Pancreas (tissue), 10 donors: ENCODE data around the gene NDUFAF8. TPM values are rescaled to one million over a fixed set of nuclear protein-coding genes. Genes with fewer than 3 reads are reported as not detected.

ENCODE experiments used
- ATAC-seq, 4 donors: fragments of 200-7000 bp; cut with Tn5 transposase; one replicate each; pipeline versions ENCODE4 v1.8.0 to v1.9.1; 2020; ENCODE audit warnings: mild to moderate bottlenecking in 4 of 4, moderate library complexity in 4 of 4
- DNase-seq, 6 donors: peaks; one replicate each; pipeline ENCODE4 v3.0.0-alpha.2; 2020
- FAIRE-seq: peaks from 2 replicates; lab custom pipeline; 2012; peaks lifted over from hg19 to GRCh38; lab: Jason Lieb, UNC
- H3K27ac ChIP-seq, 4 donors: fragments of 200-600 bp; sonication (generic); 1 replicate in 3 of 4; 2 replicates in 1 of 4; pipeline versions ENCODE4 v1.5.0 to v1.8.0; 2020
- H3K27me3 ChIP-seq, 4 donors: fragments of 200-600 bp; one replicate each; pipeline ENCODE4 v1.8.0; 2021
- H3K36me3 ChIP-seq, 3 donors: fragments of 200-600 bp; sonication (generic) in 1 of 3; one replicate each; pipeline versions ENCODE4 v1.5.0 to v1.8.0; 2020 to 2021
- H3K4me1 ChIP-seq, 3 donors: fragments of 200-600 bp; one replicate each; pipeline ENCODE4 v1.8.0; 2021
- H3K4me3 ChIP-seq, 4 donors: fragments of 200-600 bp; sonication (generic) in 2 of 4; one replicate each; pipeline versions ENCODE4 v1.5.0 to v1.8.0; 2020 to 2021
- H3K9me3 ChIP-seq, 4 donors: fragments of 200-600 bp; one replicate each; pipeline ENCODE4 v1.8.0; 2021
- WGBS, 2 donors: extraction: QIAGEN DNeasy Blood & Tissue Kit; methylation state at CpG; one replicate each; pipeline ENCODE4 v1.1.7; 2013; 5-methylcytosine and 5-hydroxymethylcytosine counted together
- intact Hi-C, 3 donors: fragments of 100-400 bp; cut with DNase I; formaldehyde crosslinking; loops; one replicate each; pipeline versions ENCODE4 v1.11.1 to v1.14.2; 2022
- polyA plus RNA-seq, 2 donors: library from polyadenylated mRNA; stranded (reverse); fragments of 200-250 nt; gene quantifications; one replicate each; pipeline ENCODE4 v1.2.3, GENCODE V29; 2013
- total RNA-seq, 6 donors: library from RNA; stranded (reverse); fragmentation: NEBNext Ultra II Directional in 4 of 6; extraction: Animal tissue kit (Norgen Biotek cat#: 25700) in 4 of 6; gene quantifications; one replicate each; pipeline versions ENCODE4 v1.2.1 to v1.2.4, GENCODE V29; 2021 to 2023
- TF ChIP-seq, protein P1 (sequence below), 4 donors: fragments of 200-600 bp; sonication (generic) in 3 of 4; IDR thresholded peaks; one replicate each; pipeline versions ENCODE4 v1.5.0 to v1.8.0; 2021; ENCODE audit warnings: antibody characterized with exemption in 4 of 4
- donor health status: healthy with polysubstance abuse.
- donor health status: DM: no; HTN: no; CAD: no; lungs with moderate emphysema.
- donor health status: DM: no; HTN: no; CAD: no.
- donor health status: control.
- donor health status: control.
- donor health status: Bipolar disorder and iron deficiency.
- donor health status: DM: yes; HTN: yes; CAD: no.
- donor health status: DM: no; HTN: no; CAD: no.
- donor health status: DM: no; HTN: no; CAD: no.
- donor health status: DM: yes; HTN: yes; CAD: no.

Gene NDUFAF8
- total and polyA plus RNA-seq, 8 donors = 17.5 to 34.1 (median 21.9) TPM

DNA sequence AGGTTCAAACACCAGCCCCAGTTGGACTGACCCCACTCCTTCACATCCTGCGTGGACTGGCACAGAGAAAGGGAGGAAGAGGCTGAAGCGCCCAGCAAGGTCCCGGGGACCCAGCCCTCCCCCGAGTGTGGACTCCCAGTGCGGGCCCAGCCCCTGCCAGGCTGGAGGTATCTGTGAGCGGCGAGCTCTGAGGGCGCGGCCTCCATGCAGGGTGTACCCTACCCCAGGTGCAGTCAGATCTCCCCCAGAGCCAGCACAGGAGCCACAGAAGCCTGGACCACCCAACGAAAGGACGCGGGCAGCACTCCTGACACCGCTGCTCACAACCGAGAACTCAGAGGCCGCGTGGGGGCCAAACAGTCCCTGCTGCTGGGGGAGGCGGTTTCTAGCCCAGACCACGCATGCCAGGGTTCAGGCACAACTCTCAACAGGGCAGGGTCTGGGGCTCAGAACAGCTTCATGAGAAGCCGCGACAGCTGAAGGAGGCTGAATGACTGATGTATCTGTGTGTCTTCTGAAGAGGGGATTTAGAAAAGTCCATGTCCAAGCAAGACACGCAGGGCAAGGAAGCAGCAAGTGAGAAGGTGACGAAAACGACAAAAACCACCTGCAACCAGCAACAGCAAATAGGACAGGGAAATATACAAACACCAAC, 47.5 kb downstream of the NDUFAF8 start:
- ATAC-seq (no peak), FAIRE-seq (no peak), DNase-seq (peak in 2 of 6 donors; percentile 23 to 64)
- Histone ChIP-seq H3K4me1 (peaks cover 0 to 2% (median 0%) of the 10 kb centered on the region in 3 donors), H3K4me3 (no peak overlapping the region), H3K27me3 (no peaks in the 10 kb centered on the region), H3K27ac (peak overlapping the region in 2 of 4 donors; percentile 55 to 62), H3K36me3 (peaks cover 0 to 34% (median 16%) of the 10 kb centered on the region in 3 donors), H3K9me3 (no peaks in the 10 kb centered on the region)
- TF ChIP-seq, protein P1, sequence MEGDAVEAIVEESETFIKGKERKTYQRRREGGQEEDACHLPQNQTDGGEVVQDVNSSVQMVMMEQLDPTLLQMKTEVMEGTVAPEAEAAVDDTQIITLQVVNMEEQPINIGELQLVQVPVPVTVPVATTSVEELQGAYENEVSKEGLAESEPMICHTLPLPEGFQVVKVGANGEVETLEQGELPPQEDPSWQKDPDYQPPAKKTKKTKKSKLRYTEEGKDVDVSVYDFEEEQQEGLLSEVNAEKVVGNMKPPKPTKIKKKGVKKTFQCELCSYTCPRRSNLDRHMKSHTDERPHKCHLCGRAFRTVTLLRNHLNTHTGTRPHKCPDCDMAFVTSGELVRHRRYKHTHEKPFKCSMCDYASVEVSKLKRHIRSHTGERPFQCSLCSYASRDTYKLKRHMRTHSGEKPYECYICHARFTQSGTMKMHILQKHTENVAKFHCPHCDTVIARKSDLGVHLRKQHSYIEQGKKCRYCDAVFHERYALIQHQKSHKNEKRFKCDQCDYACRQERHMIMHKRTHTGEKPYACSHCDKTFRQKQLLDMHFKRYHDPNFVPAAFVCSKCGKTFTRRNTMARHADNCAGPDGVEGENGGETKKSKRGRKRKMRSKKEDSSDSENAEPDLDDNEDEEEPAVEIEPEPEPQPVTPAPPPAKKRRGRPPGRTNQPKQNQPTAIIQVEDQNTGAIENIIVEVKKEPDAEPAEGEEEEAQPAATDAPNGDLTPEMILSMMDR (IDR thresholded peaks at IDR 0.05) = no peak
- intact Hi-C loops = no loop called here
- WGBS, 2 donors = 83 to 91% methylated on average over 23 of the region's 23 CpGs

DNA sequence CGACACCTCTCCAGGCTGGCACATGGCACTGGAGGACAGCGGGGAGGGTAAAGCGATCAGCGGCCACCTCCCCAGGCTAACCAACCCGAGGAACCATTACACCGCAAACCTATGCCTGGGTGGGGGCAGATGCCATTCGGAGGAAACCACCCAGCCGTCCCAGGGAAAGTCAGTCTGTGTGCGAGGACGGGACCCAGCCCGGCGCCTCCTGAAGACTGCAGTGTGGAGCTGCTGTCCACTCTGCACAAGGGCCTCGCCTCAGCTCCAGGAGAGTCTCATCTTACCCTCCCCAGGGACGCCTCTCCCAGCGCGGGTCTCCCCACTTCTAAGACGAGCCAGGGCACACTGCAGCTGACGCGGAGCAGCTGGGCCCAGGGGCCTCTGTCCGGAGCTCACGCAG, 48.0 kb downstream of the NDUFAF8 start:
- H3K4me3 ChIP-seq = no peak overlapping the region
- peaks cover 0 to 7% (median 0%) of the 10 kb centered on the region in 3 donors for H3K4me1 ChIP-seq
- 83 to 89% methylated on average over 18 to 21 of the region's 21 CpGs for WGBS, 2 donors
- no peak for FAIRE-seq
- TF ChIP-seq, protein P1 (IDR thresholded peaks at IDR 0.05) = no peak
- ATAC-seq = no peak
- intact Hi-C loops = no loop called here
- no peak overlapping the region for H3K27ac ChIP-seq
- no peaks in the 10 kb centered on the region for H3K27me3 ChIP-seq
- no peaks in the 10 kb centered on the region for H3K9me3 ChIP-seq
- DNase-seq = peak in 2 of 6 donors; percentile 23 to 31
- H3K36me3 ChIP-seq = peaks cover 0 to 28% (median 16%) of the 10 kb centered on the region in 3 donors

DNA sequence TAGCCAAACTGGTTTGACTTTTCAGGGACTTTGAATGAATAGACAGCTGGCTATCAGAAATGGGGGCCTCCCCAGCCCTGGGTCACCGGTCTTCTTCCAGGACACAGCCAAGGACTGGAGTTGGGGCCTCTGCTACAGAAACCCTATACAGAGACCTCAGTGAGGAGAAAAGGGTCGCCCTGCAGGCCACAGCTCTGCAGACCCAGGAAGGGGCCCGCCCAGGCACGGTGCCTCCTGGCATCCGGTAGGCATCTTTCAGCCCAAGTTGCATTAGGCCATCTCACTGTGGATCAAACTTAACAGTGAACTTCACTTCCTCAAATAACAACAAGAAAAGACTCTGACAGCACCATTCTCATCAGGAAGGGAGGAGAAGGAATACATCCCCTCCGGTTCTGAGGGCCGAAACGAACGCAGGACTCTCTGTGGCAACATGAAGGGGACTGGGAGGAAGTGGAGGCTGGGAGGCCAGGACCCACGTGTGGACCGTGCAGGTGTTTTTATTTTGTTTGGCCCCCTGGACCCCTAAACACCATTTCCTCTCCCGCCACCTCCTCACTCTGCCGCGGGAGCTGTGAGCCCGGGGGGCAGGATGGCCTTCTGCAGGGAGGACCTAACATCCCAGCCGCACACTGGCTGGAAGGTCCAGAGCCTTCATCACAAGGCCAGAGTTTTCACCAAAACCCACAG, 48.8 kb downstream of the NDUFAF8 start:
- Histone ChIP-seq H3K4me1 (peaks cover 0 to 10% (median 0%) of the 10 kb centered on the region in 3 donors), H3K27ac (no peak overlapping the region), H3K9me3 (no peaks in the 10 kb centered on the region), H3K36me3 (peaks cover 0 to 21% (median 13%) of the 10 kb centered on the region in 3 donors), H3K4me3 (no peak overlapping the region), H3K27me3 (no peaks in the 10 kb centered on the region)
- intact Hi-C loops = no loop called here
- TF ChIP-seq, protein P1 (IDR thresholded peaks at IDR 0.05) = no peak
- 84 to 89% methylated on average over 16 of the region's 16 CpGs for WGBS, 2 donors
- no peak for ATAC-seq
- peak in 2 of 6 donors; percentile 21 to 34 for DNase-seq
- no peak for FAIRE-seq

- no peak overlapping the region for H3K4me3 ChIP-seq
- no peak for ATAC-seq
- no peaks in the 10 kb centered on the region for H3K27me3 ChIP-seq
- peaks cover 0 to 15% (median 0%) of the 10 kb centered on the region in 3 donors for H3K4me1 ChIP-seq
- H3K36me3 ChIP-seq = peaks cover 0 to 19% (median 9%) of the 10 kb centered on the region in 3 donors
- DNase-seq = peak in 2 of 6 donors; percentile 17 to 34
- no peaks in the 10 kb centered on the region for H3K9me3 ChIP-seq
- H3K27ac ChIP-seq = no peak overlapping the region
- FAIRE-seq = no peak
- 85 to 90% methylated on average over 8 of the region's 8 CpGs for WGBS, 2 donors
- TF ChIP-seq, protein P1 (IDR thresholded peaks at IDR 0.05) = no peak
- intact Hi-C loops = no loop called here
Observed at GRCh38 chr17:81288715-81289114, 49.6 kb downstream of the NDUFAF8 start.
